HT-29 (cell line): ENCODE results near the gene ALDH3A2. TPM values are rescaled to one million over a fixed set of nuclear protein-coding genes. Genes with fewer than 3 reads are reported as not detected.
"Not testable (repeated sequence)": the region's sequence is repeated elsewhere in the genome, so short reads cannot be mapped to it uniquely, and the experiment has no call there.

Experiments
- DNase-seq: peaks from one replicate; pipeline ENCODE4 v3.0.0-alpha.2; 2015; ENCODE audit warnings: low spot score
- total RNA-seq: library from RNA; depleted of rRNA; stranded (reverse); fragments of >200 nt; shearing (Covaris generic); gene quantifications from 2 replicates; pipeline ENCODE4 v1.2.3, GENCODE V29; 2014

Gene ALDH3A2
- total RNA-seq, 1 experiment from 2014 or later, result 86.4 TPM

DNA sequence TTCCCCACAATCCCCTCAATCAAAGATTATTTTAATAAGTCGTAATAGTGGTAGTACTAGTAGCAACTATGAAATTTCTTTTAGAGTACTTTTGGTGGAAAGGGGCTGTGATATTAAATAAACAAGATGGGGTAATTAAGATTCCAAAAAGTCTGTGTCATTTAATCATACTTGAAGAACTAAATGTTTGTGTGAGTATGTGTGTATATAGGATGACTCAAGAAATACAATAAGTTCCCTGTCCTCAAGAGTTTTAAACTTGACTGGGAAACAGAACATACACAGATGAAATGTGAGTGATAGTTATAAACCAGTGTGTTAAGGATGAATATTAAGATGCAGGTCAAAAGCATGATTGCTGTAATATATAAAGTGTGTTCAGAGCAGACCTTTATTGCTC, 2.3 kb downstream of the ALDH3A2 start:
- DNase-seq, result no peak

GRCh38 chr17:19651451-19652238, 3.1 kb downstream of the ALDH3A2 start:
- no peak for DNase-seq

- DNase-seq, result no peak
Measured at GRCh38 chr17:19652595-19652994, 4.0 kb downstream of the ALDH3A2 start.

DNA sequence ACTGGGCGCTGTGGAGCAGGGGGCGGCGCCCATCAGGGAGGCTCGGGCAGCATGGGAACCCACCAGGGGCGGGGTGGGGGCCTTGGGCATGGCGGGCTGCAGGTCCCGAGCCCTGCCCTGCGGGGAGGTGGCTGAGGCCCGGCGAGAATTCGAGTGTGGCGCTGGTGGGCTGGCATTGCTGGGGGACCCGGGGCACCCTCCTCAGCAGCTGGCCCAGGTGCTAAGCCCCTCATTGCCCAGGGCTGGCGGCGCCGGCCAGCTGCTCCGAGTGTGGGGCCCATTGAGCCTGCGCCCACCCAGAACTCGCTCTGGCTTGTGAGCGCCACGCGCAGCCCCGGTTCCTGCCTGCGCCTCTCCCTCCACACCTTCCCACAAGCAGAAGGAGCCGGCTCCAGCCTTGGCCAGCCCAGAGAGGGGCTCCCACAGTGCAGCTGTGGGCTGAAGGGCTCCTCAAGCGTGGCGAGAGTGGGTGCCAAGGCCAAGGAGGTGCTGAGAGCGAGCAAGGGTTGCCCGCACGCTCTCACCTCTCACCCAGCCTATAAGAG, 5.9 kb downstream of the ALDH3A2 start:
- no peak for DNase-seq

GRCh38 chr17:19654896-19655295, 6.3 kb downstream of the ALDH3A2 start:
- no peak for DNase-seq

GRCh38 chr17:19656336-19656735, 7.8 kb downstream of the ALDH3A2 start:
- no peak for DNase-seq

- no peak for DNase-seq
Measured at GRCh38 chr17:19656851-19657581, 8.5 kb downstream of the ALDH3A2 start.

DNA sequence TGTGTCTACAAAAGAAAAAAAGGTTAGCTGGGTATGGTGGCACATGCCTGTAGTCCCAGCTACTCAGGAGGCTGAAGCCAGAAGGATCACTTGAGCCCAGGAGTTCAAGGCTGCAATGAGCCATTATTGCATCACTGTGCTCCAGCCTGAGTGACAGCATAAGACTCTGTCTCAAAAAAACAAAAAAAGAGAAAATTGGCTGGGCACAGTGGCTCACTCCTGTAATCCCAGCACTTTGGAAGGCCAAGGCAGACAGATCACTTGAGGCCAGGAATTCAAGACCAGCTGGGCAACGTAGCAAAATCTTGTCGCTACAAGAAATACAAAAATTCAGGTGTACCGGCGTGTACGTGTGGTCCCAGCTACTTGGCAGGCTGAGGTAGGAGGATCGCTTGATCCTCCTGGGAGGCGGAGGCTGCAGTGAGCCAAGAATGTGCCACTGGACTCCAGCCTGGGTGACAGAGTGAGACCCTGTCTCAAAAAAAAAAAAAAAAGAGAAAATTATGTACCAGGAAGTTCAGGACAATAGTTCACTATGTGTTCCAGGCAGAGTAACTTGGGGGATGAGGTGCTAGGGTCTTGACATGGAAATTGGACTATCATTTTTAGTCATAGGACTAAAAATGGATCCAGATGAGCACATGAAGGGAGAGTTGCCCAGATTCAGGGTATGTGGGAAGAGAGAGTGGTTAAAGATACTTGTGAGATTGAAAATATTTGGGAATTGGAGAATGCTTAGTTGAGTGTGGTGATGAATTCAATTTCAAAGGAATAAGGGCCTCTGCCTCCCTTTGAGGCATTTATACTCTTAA, 11.0 kb downstream of the ALDH3A2 start:
- no peak for DNase-seq

GRCh38 chr17:19660219-19660870, 11.8 kb downstream of the ALDH3A2 start:
- no peak for DNase-seq

DNA sequence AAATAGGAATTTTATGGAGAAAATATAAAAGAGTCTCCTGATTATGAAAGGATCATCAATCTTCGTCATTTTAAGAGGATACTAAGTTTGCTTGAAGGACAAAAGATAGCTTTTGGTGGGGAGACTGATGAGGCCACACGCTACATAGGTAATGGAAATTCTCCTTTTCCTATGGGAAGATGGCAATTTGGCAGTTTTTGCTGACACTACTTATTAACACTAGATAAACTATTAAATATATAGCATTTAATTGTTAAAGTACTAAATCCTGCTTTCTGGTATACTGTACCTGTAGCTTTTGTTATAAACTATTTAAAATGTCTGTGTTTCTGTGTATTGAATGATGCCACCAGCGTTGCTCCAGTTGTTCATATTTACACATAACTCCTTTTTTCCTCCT, 12.6 kb downstream of the ALDH3A2 start:
- no peak for DNase-seq

- no peak for DNase-seq
Measured at GRCh38 chr17:19663097-19663496, 14.5 kb downstream of the ALDH3A2 start.

DNA sequence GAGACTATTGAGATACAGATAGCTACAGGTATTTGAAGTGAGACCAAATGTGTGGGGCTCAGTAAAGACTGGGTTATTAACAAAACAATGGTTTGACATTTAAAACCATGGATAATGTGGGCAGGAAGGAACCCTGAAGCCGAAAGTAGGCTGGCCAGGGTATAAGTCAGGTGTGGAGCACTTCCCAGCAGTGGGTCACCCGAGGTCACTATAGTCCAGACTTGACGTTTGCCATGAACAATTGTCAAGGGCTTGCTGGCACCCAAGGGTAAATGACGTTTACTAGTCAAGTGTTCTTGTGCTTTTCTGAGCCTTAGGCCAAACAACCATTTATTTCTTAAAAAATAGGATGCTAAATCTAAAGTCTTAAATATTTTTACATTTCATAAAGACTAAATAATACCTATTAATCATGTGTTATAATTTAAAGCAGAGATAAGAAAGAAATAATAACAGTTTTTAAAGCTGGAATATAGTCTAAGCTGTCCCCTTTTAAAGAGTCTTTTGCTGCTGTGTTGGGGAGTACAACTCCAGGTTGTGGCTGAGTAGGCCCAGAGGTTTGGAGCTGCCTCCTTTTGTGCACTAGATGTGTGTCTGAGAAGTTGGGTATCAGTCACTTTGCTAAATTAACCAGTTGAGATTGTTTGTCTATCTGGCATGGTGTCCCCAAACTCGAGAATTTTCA, 15.7 kb downstream of the ALDH3A2 start:
- DNase-seq, result no peak

DNA sequence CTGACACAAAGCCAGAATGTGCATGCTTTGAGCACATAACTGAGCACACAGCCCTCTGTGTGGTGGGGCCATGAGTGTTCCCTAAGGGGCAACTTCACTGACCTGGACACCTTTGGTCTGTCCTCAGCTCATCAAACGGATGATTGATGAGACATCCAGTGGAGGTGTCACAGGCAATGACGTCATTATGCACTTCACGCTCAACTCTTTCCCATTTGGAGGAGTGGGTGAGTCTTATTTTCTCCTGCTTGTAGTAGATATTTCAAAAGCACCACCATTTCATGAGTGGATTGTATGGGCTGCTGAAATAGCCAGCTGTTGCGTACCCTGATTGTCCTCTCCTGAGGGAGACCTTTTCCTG, 16.2 kb downstream of the ALDH3A2 start:
- DNase-seq, result no peak

- DNase-seq, result not testable (repeated sequence)
Measured at GRCh38 chr17:19669680-19670079, 21.1 kb downstream of the ALDH3A2 start.

GRCh38 chr17:19670908-19671307, 22.4 kb downstream of the ALDH3A2 start:
- DNase-seq, result no peak

GRCh38 chr17:19671433-19671832, 22.9 kb downstream of the ALDH3A2 start:
- DNase-seq, result no peak

DNA sequence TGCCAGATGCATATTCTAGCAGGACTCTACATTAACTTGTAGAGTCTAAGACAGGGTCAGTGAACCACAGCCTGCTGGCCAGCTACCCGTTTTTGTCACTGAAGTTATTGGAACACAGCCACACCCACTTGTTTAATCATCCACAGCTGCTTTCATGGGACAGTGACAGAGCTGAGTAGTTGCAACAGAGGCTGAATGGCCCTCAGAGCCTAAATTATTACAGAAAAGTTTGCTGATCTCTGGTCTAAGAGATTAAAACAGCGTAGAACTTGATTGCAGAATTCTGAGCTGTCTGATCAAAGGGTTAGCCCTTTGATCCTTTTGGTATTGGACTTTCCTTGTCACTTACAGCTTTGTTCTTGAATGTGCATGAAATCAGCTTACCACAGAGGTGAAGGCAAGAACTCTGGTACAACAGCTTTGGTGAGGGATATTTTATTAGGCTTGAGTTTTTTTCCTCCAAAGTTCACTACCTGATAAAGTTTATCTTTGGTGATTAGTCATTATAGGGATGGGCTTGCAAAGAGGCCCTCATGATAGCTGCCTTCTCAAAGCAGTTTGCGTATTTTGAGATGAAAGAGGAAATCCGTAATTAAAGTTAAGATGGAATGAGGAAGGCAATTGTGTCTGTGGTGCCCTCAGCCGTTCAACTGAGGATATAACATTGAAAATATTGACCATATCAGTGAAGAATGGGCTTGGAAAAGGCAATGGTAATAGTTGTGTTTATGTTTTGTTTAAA, 23.6 kb downstream of the ALDH3A2 start:
- DNase-seq, result peak; percentile 12

- DNase-seq, result no peak
Measured at GRCh38 chr17:19673623-19674022, 25.1 kb downstream of the ALDH3A2 start.

- DNase-seq, result no peak
Measured at GRCh38 chr17:19676896-19677295, 28.3 kb downstream of the ALDH3A2 start.

- DNase-seq, result no peak
Measured at GRCh38 chr17:19677736-19678379, 29.3 kb downstream of the ALDH3A2 start.
